OCI-LY3 (cell line): Measurements from ENCODE around the gene VPS13D.

Source experiments
- EZH2phosphoT487 ChIP-seq: fragments of 200-600 bp; shearing (Covaris generic); IDR thresholded peaks from 2 replicates; pipeline ENCODE4 v1.6.1; 2018; ENCODE audit warnings: antibody characterized with exemption, mixed run types, low read depth
- TF ChIP-seq, protein P1 (sequence below): fragments of 200-600, 300-600 bp; sonication (generic); IDR thresholded peaks from 2 replicates; pipeline ENCODE4 v1.5.1; 2014; ENCODE audit warnings: antibody characterized with exemption, low read length, low read depth

DNA sequence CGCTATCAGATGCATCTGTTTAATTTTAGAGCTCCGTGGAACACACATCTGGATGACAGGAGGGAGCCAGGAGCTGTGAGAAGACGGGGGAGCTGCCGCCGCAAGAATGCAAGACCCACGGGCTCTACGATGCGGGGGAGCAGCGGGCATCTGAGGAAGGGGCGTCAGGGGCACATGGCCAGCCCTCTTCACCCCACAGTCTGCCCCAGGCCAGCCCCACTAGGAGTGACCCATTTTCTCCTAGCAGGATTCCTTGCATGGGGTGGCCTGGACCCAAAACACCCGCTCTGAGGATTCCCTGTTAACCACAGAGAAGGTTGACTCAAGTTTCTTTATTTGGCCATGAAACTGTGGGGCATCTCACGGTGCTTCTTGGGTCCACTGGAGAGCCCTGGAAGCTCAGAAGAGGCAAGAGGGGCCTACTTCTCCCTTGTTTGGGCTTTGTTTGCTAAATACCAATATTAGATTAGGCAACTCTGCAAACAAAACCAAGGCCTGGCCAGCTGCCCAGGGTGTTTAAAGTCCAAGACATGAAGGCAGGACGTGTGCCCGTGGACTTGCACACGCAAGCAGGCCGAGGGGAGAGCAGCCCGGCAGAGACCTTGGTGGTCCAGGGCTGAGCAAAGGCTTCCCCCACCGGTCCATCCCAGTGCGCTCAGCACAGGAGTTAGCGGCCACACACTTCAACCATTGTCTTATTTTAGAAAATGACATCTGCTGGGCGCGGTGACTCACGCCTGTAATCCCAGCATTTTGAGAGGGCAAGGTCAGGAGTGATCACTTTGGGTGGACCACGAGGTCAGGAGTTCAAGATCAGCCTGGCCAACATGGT, 298.4 kb downstream of the VPS13D start:
- TF ChIP-seq, protein P1, sequence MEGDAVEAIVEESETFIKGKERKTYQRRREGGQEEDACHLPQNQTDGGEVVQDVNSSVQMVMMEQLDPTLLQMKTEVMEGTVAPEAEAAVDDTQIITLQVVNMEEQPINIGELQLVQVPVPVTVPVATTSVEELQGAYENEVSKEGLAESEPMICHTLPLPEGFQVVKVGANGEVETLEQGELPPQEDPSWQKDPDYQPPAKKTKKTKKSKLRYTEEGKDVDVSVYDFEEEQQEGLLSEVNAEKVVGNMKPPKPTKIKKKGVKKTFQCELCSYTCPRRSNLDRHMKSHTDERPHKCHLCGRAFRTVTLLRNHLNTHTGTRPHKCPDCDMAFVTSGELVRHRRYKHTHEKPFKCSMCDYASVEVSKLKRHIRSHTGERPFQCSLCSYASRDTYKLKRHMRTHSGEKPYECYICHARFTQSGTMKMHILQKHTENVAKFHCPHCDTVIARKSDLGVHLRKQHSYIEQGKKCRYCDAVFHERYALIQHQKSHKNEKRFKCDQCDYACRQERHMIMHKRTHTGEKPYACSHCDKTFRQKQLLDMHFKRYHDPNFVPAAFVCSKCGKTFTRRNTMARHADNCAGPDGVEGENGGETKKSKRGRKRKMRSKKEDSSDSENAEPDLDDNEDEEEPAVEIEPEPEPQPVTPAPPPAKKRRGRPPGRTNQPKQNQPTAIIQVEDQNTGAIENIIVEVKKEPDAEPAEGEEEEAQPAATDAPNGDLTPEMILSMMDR, result no peak
- TF ChIP-seq EZH2phosphoT487, result no peak
